ENCODE measurements around the gene IMP4. TPM values are rescaled to one million over a fixed set of nuclear protein-coding genes. Genes with fewer than 3 reads are reported as not detected.

IMP4 gene
- total RNA-seq, 1 donor from 2014 or later = 55.7 TPM

DNA sequence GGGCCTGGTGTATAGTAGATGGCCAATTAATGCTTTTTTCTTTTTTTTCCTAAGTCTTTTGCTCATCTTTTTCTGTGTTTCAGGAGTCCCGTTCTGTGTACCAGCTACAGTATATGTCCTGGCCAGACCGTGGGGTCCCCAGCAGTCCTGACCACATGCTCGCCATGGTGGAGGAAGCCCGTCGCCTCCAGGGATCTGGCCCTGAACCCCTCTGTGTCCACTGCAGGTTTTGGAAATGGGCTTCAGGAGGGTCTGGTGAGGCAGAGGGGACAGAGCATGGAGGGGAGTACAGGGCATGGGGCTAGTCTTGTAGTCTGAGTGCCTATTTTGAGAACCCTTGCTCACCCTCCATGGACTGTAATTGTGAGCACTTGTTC lies 27.3 kb downstream of the IMP4 start:
- DNase-seq (no peak), ATAC-seq (no peak)
- Histone ChIP-seq H3K36me3 (peaks cover 4% of the 10 kb centered on the region), H3K27ac (no peak overlapping the region), H3K4me1 (peaks cover 20% of the 10 kb centered on the region), H3K27me3 (no peaks in the 10 kb centered on the region), H3K4me3 (no peak overlapping the region), H3K9me3 (no peaks in the 10 kb centered on the region)
- intact Hi-C loops (cut with DNase I) = no loop called here
- TF ChIP-seq, protein P1, sequence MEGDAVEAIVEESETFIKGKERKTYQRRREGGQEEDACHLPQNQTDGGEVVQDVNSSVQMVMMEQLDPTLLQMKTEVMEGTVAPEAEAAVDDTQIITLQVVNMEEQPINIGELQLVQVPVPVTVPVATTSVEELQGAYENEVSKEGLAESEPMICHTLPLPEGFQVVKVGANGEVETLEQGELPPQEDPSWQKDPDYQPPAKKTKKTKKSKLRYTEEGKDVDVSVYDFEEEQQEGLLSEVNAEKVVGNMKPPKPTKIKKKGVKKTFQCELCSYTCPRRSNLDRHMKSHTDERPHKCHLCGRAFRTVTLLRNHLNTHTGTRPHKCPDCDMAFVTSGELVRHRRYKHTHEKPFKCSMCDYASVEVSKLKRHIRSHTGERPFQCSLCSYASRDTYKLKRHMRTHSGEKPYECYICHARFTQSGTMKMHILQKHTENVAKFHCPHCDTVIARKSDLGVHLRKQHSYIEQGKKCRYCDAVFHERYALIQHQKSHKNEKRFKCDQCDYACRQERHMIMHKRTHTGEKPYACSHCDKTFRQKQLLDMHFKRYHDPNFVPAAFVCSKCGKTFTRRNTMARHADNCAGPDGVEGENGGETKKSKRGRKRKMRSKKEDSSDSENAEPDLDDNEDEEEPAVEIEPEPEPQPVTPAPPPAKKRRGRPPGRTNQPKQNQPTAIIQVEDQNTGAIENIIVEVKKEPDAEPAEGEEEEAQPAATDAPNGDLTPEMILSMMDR (IDR thresholded peaks at IDR 0.05) = no peak

DNA sequence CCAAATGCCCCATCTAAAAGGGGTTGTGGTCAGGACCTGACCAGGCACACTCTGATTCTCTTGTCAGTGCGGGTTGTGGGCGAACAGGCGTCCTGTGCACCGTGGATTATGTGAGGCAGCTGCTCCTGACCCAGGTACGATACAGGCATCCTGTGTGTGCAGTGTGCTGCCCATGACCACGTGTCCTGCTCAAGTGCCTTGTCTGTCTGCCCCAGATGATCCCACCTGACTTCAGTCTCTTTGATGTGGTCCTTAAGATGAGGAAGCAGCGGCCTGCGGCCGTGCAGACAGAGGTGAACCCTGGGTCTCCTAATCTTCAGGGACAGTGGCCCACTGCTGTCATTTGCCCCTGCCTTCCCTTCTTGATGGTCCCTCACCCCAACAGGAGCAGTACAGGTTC lies 27.8 kb downstream of the IMP4 start:
- H3K9me3 ChIP-seq = no peaks in the 10 kb centered on the region
- intact Hi-C loops (cut with DNase I) = no loop called here
- TF ChIP-seq, protein P1 (IDR thresholded peaks at IDR 0.05) = no peak
- H3K27ac ChIP-seq = no peak overlapping the region
- ATAC-seq (no peak), DNase-seq (no peak)
- no peaks in the 10 kb centered on the region for H3K27me3 ChIP-seq
- peaks cover 20% of the 10 kb centered on the region for H3K4me1 ChIP-seq
- no peak overlapping the region for H3K4me3 ChIP-seq
- peaks cover 4% of the 10 kb centered on the region for H3K36me3 ChIP-seq

GRCh38 chr2:130371723-130372054 lies 29.0 kb downstream of the IMP4 start:
- intact Hi-C loops (cut with DNase I) = no loop called here
- H3K4me1 ChIP-seq = peaks cover 20% of the 10 kb centered on the region
- H3K4me3 ChIP-seq = peak overlapping the region; percentile 90
- H3K36me3 ChIP-seq = peaks cover 4% of the 10 kb centered on the region
- H3K27me3 ChIP-seq = no peaks in the 10 kb centered on the region
- ATAC-seq (peak; percentile 53), DNase-seq (no peak)
- no peaks in the 10 kb centered on the region for H3K9me3 ChIP-seq
- H3K27ac ChIP-seq = peak overlapping the region; percentile 96
- TF ChIP-seq, protein P1 (IDR thresholded peaks at IDR 0.05) = no peak

- peak; percentile 97 for DNase-seq
- no peaks in the 10 kb centered on the region for H3K9me3 ChIP-seq
- TF ChIP-seq, protein P1 (IDR thresholded peaks at IDR 0.05) = peak; percentile 93
- ATAC-seq = peak; percentile 96
- H3K27ac ChIP-seq = peak overlapping the region; percentile 96
- peaks cover 20% of the 10 kb centered on the region for H3K4me1 ChIP-seq
- peaks cover 4% of the 10 kb centered on the region for H3K36me3 ChIP-seq
- H3K4me3 ChIP-seq = peak overlapping the region; percentile 90
- no peaks in the 10 kb centered on the region for H3K27me3 ChIP-seq
- intact Hi-C loops (cut with DNase I) = no loop called here
These were observed 29.5 kb downstream of the IMP4 start for GRCh38 chr2:130372055-130372832.

- H3K4me1 ChIP-seq = peaks cover 20% of the 10 kb centered on the region
- H3K36me3 ChIP-seq = peaks cover 4% of the 10 kb centered on the region
- peak overlapping the region; percentile 90 for H3K4me3 ChIP-seq
- no peaks in the 10 kb centered on the region for H3K9me3 ChIP-seq
- TF ChIP-seq, protein P1 (IDR thresholded peaks at IDR 0.05) = peak; percentile 15
- no peak for DNase-seq
- H3K27me3 ChIP-seq = no peaks in the 10 kb centered on the region
- peak overlapping the region; percentile 96 for H3K27ac ChIP-seq
- ATAC-seq = no peak
- intact Hi-C loops (cut with DNase I) = no loop called here
These were observed 30.4 kb downstream of the IMP4 start for GRCh38 chr2:130372833-130373807.
